GM12892 (cell line): ENCODE results near the gene PLAGL2.

ENCODE experiments used
- POLR2AphosphoS5 ChIP-seq: IDR thresholded peaks from 2 replicates; pipeline ENCODE4 v1.6.1; 2011; ENCODE audit warnings: low read depth, low read length, control low read depth
- TAF1 ChIP-seq: IDR thresholded peaks from 2 replicates; pipeline ENCODE4 v1.6.1; 2011; ENCODE audit warnings: low read depth, mild to moderate bottlenecking, control low read depth, low read length, borderline replicate concordance

GRCh38 chr20:32244150-32244823 is 36.7 kb upstream of the PLAGL2 start:
- TF ChIP-seq TAF1 (no peak), POLR2AphosphoS5 (no peak)
